ENCODE data around the gene RACK1. TPM values are rescaled to one million over a fixed set of nuclear protein-coding genes. Genes with fewer than 3 reads are reported as not detected.

RACK1 gene
- total and polyA plus RNA-seq, 2 experiments from 2014 or later: 2,372 to 4,798 TPM

- H3K36me3 ChIP-seq (ENCODE audit: insufficient read depth): peaks cover 26% of the 10 kb centered on the region
- H3K36me3 Mint-ChIP-seq (ENCODE audit: low read depth): peaks cover 69% of the 10 kb centered on the region
Measured at GRCh38 chr5:181232593-181232992, 11.1 kb downstream of the RACK1 start.

More at GRCh38 chr5:181232593-181232992, 11.1 kb downstream of the RACK1 start:
- peaks cover 2% of the 10 kb centered on the region; the same call in 1 of the 2 replicates for H3K79me2 ChIP-seq (replicated peaks; ENCODE audit: insufficient read depth)
- no peaks in the 10 kb centered on the region for H3K9me2 ChIP-seq (ENCODE audit: insufficient read depth)
- H3K9me3 Mint-ChIP-seq: peaks cover 6% of the 10 kb centered on the region; the same call in 1 of the 3 replicates
- H3K4me1 ChIP-seq (ENCODE audit: insufficient read depth): no peaks in the 10 kb centered on the region; the same call in none of the 2 replicates
- H3K27me3 Mint-ChIP-seq (ENCODE audit: insufficient read depth, low read depth, poor library complexity): peaks cover 34% of the 10 kb centered on the region
- no peak overlapping the region for H3K27ac ChIP-seq (ENCODE audit: low read depth)
- DNase-seq (ENCODE audit: low spot score): no peak
- no peak for ATAC-seq
- peaks cover 9% of the 10 kb centered on the region for H3K4me1 Mint-ChIP-seq
- H3K4me3 Mint-ChIP-seq: no peak overlapping the region
- H3K4me3 ChIP-seq: no peak overlapping the region
- H3K27me3 ChIP-seq (ENCODE audit: insufficient read depth): no peaks in the 10 kb centered on the region
- peaks cover 17% of the 10 kb centered on the region for H4K20me1 ChIP-seq (replicated peaks; ENCODE audit: insufficient read depth)
- peaks cover 32% of the 10 kb centered on the region for H3F3A ChIP-seq (replicated peaks; ENCODE audit: low read depth)
- TF ChIP-seq EZH2 (IDR thresholded peaks at IDR 0.05; ENCODE audit: low read depth, unreplicated experiment) (no peak), EZH2phosphoT487 (IDR thresholded peaks at IDR 0.05; ENCODE audit: unreplicated experiment) (no peak), REST (IDR thresholded peaks at IDR 0.05; ENCODE audit: unreplicated experiment) (no peak), JUNB (IDR thresholded peaks at IDR 0.05; ENCODE audit: unreplicated experiment) (no peak), CTCF (conservative IDR thresholded peaks at IDR 0.05; ENCODE audit: low read depth in 2 of 2) (no peak), CREB1 (CRISPR knock-in tag; IDR thresholded peaks at IDR 0.05; ENCODE audit: low read depth) (no peak), NANOG (IDR thresholded peaks at IDR 0.05; ENCODE audit: borderline replicate concordance) (no peak), ETS1 (IDR thresholded peaks at IDR 0.05) (no peak), ZNF114 (CRISPR knock-in tag; IDR thresholded peaks at IDR 0.05) (no peak), STAT1 (IDR thresholded peaks at IDR 0.05; ENCODE audit: unreplicated experiment) (no peak), ZNF462 (CRISPR knock-in tag; IDR thresholded peaks at IDR 0.05) (no peak), POLR2AphosphoS5 (IDR thresholded peaks at IDR 0.05; ENCODE audit: low read depth) (no peak), ZNF331 (CRISPR knock-in tag; IDR thresholded peaks at IDR 0.05; ENCODE audit: low read depth) (no peak)
- H3K27ac Mint-ChIP-seq: no peak overlapping the region
- H3K4me2 ChIP-seq: no peak overlapping the region
- no peak overlapping the region for H2AFZ ChIP-seq

All from GM23338 (cell line).